ENCODE results near the gene TSC2. TPM values are rescaled to one million over a fixed set of nuclear protein-coding genes. Genes with fewer than 3 reads are reported as not detected.
"Not testable (repeated sequence)": the region's sequence is repeated elsewhere in the genome, so short reads cannot be mapped to it uniquely, and the experiment has no call there.

Gene TSC2
- polyA plus RNA-seq, 1 donor from 2014 or later: 69.2 TPM

GRCh38 chr16:2102471-2102870, 54.7 kb downstream of the TSC2 start:
- Histone ChIP-seq H3K4me3 (ENCODE audit: low read length) (no peak overlapping the region), H2AFZ (ENCODE audit: low read depth, low read length) (no peak overlapping the region), H3K9me2 (ENCODE audit: insufficient read depth, low read length) (no peaks in the 10 kb centered on the region), H3K27me3 (ENCODE audit: insufficient read depth, low read depth, low read length) (no peaks in the 10 kb centered on the region), H3K79me2 (replicated peaks; ENCODE audit: insufficient read depth, low read length) (no peaks in the 10 kb centered on the region), H3F3A (ENCODE audit: insufficient read depth, low read length, poor library complexity, severe bottlenecking) (no peaks in the 10 kb centered on the region), H3K27ac (ENCODE audit: low read length) (no peak overlapping the region), H3K9ac (ENCODE audit: low read length) (no peak overlapping the region), H3K4me2 (ENCODE audit: low read length) (no peak overlapping the region), H3K36me3 (ENCODE audit: insufficient read depth, low read length) (no peaks in the 10 kb centered on the region), H4K20me1 (ENCODE audit: insufficient read depth) (no peaks in the 10 kb centered on the region), H3K9me3 (ENCODE audit: low read length) (no peaks in the 10 kb centered on the region)
- TF ChIP-seq RAD21 (conservative IDR thresholded peaks at IDR 0.05) (no peak), CTCF (IDR thresholded peaks at IDR 0.05; ENCODE audit: poor library complexity, severe bottlenecking) (no peak), TAF1 (IDR thresholded peaks at IDR 0.05; ENCODE audit: low read depth) (no peak), EZH2 (IDR thresholded peaks at IDR 0.05; ENCODE audit: borderline replicate concordance, insufficient read depth, low read length, poor library complexity, severe bottlenecking) (no peak), POLR2AphosphoS5 (IDR thresholded peaks at IDR 0.05) (no peak), REST (IDR thresholded peaks at IDR 0.05; ENCODE audit: borderline replicate concordance) (no peak)

- H4K20me1 ChIP-seq (ENCODE audit: insufficient read depth); H3K27ac ChIP-seq (ENCODE audit: low read length); H3K9me2 ChIP-seq (ENCODE audit: insufficient read depth, low read length); H3K79me2 ChIP-seq (replicated peaks; ENCODE audit: insufficient read depth, low read length); H3K9me3 ChIP-seq (ENCODE audit: low read length); H3K9ac ChIP-seq (ENCODE audit: low read length); H3K27me3 ChIP-seq (ENCODE audit: insufficient read depth, low read depth, low read length); H2AFZ ChIP-seq (ENCODE audit: low read depth, low read length); H3K4me3 ChIP-seq (ENCODE audit: low read length); H3K4me2 ChIP-seq (ENCODE audit: low read length); H3K36me3 ChIP-seq (ENCODE audit: insufficient read depth, low read length); H3F3A ChIP-seq (ENCODE audit: insufficient read depth, low read length, poor library complexity, severe bottlenecking): not testable (repeated sequence)
These were observed 56.7 kb downstream of the TSC2 start for GRCh38 chr16:2104464-2104863.

GRCh38 chr16:2105291-2105690, 57.5 kb downstream of the TSC2 start:
- not testable (repeated sequence) for H2AFZ ChIP-seq (ENCODE audit: low read depth, low read length); H3K36me3 ChIP-seq (ENCODE audit: insufficient read depth, low read length); H3K9ac ChIP-seq (ENCODE audit: low read length); H3K27ac ChIP-seq (ENCODE audit: low read length); H3K27me3 ChIP-seq (ENCODE audit: insufficient read depth, low read depth, low read length); H3F3A ChIP-seq (ENCODE audit: insufficient read depth, low read length, poor library complexity, severe bottlenecking); H4K20me1 ChIP-seq (ENCODE audit: insufficient read depth); H3K9me2 ChIP-seq (ENCODE audit: insufficient read depth, low read length); H3K4me2 ChIP-seq (ENCODE audit: low read length); H3K79me2 ChIP-seq (replicated peaks; ENCODE audit: insufficient read depth, low read length); H3K4me3 ChIP-seq (ENCODE audit: low read length); H3K9me3 ChIP-seq (ENCODE audit: low read length)

GRCh38 chr16:2105769-2106168, 58.0 kb downstream of the TSC2 start:
- not testable (repeated sequence) for H3F3A ChIP-seq (ENCODE audit: insufficient read depth, low read length, poor library complexity, severe bottlenecking); H3K9ac ChIP-seq (ENCODE audit: low read length); H3K27me3 ChIP-seq (ENCODE audit: insufficient read depth, low read depth, low read length); H2AFZ ChIP-seq (ENCODE audit: low read depth, low read length); H3K36me3 ChIP-seq (ENCODE audit: insufficient read depth, low read length); H3K27ac ChIP-seq (ENCODE audit: low read length); H3K9me2 ChIP-seq (ENCODE audit: insufficient read depth, low read length); H3K79me2 ChIP-seq (replicated peaks; ENCODE audit: insufficient read depth, low read length); H3K4me2 ChIP-seq (ENCODE audit: low read length); H4K20me1 ChIP-seq (ENCODE audit: insufficient read depth); H3K9me3 ChIP-seq (ENCODE audit: low read length); H3K4me3 ChIP-seq (ENCODE audit: low read length)

GRCh38 chr16:2106211-2106610, 58.4 kb downstream of the TSC2 start:
- not testable (repeated sequence) for H3K79me2 ChIP-seq (replicated peaks; ENCODE audit: insufficient read depth, low read length); H4K20me1 ChIP-seq (ENCODE audit: insufficient read depth); H3K36me3 ChIP-seq (ENCODE audit: insufficient read depth, low read length); H3K9me3 ChIP-seq (ENCODE audit: low read length); H3K4me3 ChIP-seq (ENCODE audit: low read length); H3F3A ChIP-seq (ENCODE audit: insufficient read depth, low read length, poor library complexity, severe bottlenecking); H3K9ac ChIP-seq (ENCODE audit: low read length); H2AFZ ChIP-seq (ENCODE audit: low read depth, low read length); H3K27ac ChIP-seq (ENCODE audit: low read length); H3K9me2 ChIP-seq (ENCODE audit: insufficient read depth, low read length); H3K27me3 ChIP-seq (ENCODE audit: insufficient read depth, low read depth, low read length); H3K4me2 ChIP-seq (ENCODE audit: low read length)

- H3K4me2 ChIP-seq (ENCODE audit: low read length); H3K79me2 ChIP-seq (replicated peaks; ENCODE audit: insufficient read depth, low read length); H2AFZ ChIP-seq (ENCODE audit: low read depth, low read length); H3K36me3 ChIP-seq (ENCODE audit: insufficient read depth, low read length); H3K9me3 ChIP-seq (ENCODE audit: low read length); H3F3A ChIP-seq (ENCODE audit: insufficient read depth, low read length, poor library complexity, severe bottlenecking); H3K27me3 ChIP-seq (ENCODE audit: insufficient read depth, low read depth, low read length); H3K9me2 ChIP-seq (ENCODE audit: insufficient read depth, low read length); H3K9ac ChIP-seq (ENCODE audit: low read length); H4K20me1 ChIP-seq (ENCODE audit: insufficient read depth); H3K27ac ChIP-seq (ENCODE audit: low read length); H3K4me3 ChIP-seq (ENCODE audit: low read length): not testable (repeated sequence)
These were observed 59.5 kb downstream of the TSC2 start for GRCh38 chr16:2107121-2107790.
